Activated CD8-positive, alpha-beta memory T cell treated with anti-CD3 and anti-CD28 coated beads for 36 hours (primary cell): ENCODE results near the gene GFRA3. TPM values are rescaled to one million over a fixed set of nuclear protein-coding genes. Genes with fewer than 3 reads are reported as not detected.
"Not testable (repeated sequence)": the region's sequence is repeated elsewhere in the genome, so short reads cannot be mapped to it uniquely, and the experiment has no call there.

Experiments used
- CTCF ChIA-PET: fragments of 350-600 bp; sonication (Branson Sonifier 250); formaldehyde crosslinking; loops from one replicate; lab custom pipeline; 2021; ENCODE audit warnings: antibody characterized with exemption; lab: Charles Lee
- POLR2A ChIA-PET: fragments of 350-600 bp; sonication (Branson Sonifier 250); formaldehyde crosslinking; loops from one replicate; lab custom pipeline; 2021; ENCODE audit warnings: antibody characterized with exemption; lab: Charles Lee
- total RNA-seq, 2 experiments: library from RNA; stranded (reverse); gene quantifications; one replicate each; pipeline ENCODE4 v1.2.3, GENCODE V29; 2021

The GFRA3 gene
- total RNA-seq, 2 experiments from 2014 or later = 0.10 TPM; not detected in 1

DNA sequence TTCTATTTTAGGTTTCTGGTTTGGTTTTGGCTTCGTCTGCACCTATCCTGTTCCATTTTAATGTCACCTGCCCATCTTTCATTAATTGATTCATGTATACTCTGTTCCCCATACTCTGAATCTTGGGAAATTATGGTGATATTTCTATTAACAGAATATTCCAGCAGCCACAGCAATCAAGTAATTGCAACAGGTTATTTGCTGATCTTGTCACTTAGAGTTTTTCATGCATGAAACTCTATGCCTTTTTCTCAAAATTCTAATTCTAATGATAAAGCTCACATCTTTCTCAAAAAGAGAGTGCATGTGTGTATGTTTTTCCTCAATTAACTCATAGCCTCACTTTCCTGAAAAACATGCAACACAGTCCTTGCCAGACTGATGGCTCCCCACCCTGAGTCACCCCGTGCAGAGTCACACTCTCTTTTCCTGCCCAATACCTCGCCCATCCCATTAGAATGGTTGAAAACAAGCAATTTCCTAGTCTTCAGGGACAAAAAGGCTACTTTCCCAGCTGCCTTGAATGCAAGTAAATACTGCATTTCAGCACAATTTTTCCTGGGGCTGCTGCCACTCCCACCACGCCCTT, 15.6 kb downstream of the GFRA3 start:
- ChIA-PET POLR2A (no interaction called here), CTCF (interaction anchor here (0.5 to 1.1 kb wide), 2 partner anchors 18 to 62 kb away, joined by 3 read pairs; no protein-coding TSS in a partner anchor)

DNA sequence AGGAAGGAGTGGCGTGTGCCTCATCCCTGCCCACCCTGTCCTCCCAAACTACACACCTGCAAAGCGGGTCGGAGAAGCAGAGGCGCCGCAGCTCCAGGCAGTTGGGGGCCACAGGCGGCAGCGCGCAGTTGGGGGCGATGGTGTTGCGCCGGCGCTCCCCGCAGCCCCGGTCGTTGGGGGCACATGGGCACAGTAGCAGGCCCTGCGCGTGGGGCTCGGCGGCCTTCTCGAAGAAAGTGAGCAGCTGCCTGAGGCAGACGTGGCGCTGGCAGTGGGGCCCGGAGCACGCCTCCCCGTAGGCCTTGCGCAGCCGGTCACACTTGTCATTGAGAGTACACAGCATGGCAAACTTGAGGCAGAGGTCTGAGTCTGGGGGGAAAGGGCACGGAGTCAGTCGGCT, 16.8 kb downstream of the GFRA3 start:
- CTCF ChIA-PET = no interaction called here

DNA sequence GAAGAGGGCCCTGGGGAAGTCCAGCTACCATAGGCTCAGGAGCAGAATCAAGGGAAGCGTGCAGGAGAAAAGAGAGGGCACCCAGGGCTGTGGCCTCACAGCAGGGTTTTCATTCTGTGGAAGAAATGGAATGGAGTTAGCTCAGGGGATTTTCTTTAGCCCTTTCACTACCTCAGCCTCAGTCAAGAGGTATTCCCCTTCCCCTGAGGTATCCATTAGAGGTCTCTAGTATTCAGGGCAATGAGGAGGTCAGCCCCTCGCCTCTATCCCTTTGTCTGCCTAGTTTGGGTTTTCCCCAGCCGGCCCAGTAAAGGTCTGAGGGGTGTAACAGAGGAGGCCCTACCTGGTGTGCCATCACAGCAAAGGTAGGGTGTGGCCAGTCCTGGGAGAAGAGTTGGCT, 21.5 kb downstream of the GFRA3 start:
- CTCF ChIA-PET = no interaction called here

More for the DNA sequence above, 16.8 kb downstream of the GFRA3 start:
- POLR2A ChIA-PET = no interaction called here

DNA sequence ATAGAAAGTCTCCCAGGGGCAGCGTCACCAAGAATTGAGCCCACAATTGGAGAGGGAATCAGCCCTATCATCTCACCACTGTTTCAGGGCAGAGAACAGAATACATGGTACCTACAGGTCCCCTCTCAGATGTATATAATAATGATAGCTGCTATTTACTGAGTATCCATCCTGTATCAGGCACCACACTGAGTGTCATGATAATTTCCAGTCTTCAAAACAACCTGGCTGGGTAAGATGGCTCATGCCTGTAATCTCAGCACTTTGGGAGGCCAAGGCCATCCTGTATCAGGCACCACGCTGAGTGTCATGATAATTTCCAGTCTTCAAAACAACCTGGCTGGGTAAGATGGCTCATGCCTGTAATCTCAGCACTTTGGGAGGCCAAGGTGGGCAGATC, 26.6 kb downstream of the GFRA3 start:
- POLR2A ChIA-PET, CTCF ChIA-PET: not testable (repeated sequence)

More for the DNA sequence above, 21.5 kb downstream of the GFRA3 start:
- POLR2A ChIA-PET = no interaction called here

DNA sequence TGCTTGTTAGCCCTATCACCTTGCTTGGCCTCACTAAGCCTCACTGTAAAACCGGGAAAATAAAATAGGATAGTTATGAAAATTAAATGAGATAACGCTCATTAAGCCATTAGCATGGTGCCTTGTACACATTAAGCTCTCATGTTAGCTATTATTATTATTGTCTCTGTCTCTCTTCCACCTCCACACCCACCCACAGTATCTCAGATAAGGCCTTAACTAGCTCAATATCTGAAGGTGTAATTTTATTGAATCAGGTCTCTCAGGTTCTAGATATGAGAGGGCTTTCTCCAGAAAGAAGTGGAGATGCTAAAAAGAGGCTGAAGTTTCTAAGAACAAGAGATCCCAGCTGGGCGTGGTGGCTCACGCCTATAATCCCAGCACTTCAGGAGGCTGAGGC, 27.6 kb downstream of the GFRA3 start:
- ChIA-PET POLR2A (no interaction called here), CTCF (interaction anchor here (0.7 kb wide), 1 partner anchor 45 kb away, joined by 6 read pairs; no protein-coding TSS in a partner anchor)

DNA sequence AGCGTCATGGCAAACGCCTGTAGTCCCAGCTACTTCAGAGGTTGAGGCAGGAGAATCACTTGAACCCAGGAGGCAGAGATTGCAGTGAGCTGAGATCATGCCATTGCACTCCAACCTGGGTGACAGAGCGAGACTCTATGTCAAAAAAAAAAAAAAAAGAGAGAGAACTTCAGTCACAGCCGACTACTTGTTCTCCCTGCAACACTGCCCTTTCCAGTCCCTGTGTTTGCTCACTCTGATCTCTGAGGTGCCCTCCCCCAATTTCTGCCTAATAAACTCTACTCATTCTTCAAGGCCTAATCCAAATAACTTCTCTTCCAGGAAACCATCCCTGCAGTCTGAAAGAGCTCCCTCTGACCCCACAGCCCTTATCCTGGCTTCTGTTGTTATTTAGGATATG, 28.1 kb downstream of the GFRA3 start:
- ChIA-PET CTCF (no interaction called here), POLR2A (no interaction called here)

DNA sequence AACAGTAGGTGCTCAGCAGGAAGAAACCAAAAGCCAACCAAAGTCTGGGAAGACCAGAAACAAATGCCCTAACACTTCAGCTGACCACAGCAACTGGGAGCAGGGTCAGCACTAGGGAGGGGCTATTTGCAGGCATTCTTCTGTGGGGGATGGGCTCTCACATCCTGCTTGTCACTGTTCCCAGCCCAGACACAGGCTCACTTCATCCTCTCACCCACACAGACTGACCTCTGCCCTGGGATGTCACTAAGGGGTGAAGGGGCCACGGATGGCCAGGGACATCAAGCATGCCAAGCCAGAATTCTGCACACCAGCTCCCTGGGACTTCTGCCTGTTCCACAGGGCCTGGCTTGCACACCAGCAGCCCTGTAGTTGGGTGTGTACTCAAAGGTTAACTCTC, 28.7 kb downstream of the GFRA3 start:
- ChIA-PET CTCF (no interaction called here), POLR2A (no interaction called here)

DNA sequence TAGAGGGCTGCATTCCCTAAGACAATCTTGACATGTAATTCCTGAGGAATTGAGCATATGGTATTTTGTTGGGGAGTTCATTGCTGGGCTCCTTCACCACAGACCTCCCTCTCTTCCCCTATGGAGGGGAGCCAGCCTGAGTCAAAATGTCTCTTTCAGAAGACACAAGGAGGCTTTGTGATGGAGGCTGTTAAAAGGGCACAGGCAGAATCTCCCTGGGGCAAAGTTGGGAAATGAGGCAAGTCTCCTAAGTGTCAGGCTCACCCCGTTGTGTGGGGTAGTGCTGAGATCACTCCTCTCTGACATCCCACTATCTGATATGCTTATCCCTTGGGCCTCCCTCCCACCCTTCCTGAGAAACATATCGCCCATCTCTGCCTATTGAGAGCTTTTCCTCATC, 30.6 kb downstream of the GFRA3 start:
- POLR2A ChIA-PET = no interaction called here
- CTCF ChIA-PET = no interaction called here

DNA sequence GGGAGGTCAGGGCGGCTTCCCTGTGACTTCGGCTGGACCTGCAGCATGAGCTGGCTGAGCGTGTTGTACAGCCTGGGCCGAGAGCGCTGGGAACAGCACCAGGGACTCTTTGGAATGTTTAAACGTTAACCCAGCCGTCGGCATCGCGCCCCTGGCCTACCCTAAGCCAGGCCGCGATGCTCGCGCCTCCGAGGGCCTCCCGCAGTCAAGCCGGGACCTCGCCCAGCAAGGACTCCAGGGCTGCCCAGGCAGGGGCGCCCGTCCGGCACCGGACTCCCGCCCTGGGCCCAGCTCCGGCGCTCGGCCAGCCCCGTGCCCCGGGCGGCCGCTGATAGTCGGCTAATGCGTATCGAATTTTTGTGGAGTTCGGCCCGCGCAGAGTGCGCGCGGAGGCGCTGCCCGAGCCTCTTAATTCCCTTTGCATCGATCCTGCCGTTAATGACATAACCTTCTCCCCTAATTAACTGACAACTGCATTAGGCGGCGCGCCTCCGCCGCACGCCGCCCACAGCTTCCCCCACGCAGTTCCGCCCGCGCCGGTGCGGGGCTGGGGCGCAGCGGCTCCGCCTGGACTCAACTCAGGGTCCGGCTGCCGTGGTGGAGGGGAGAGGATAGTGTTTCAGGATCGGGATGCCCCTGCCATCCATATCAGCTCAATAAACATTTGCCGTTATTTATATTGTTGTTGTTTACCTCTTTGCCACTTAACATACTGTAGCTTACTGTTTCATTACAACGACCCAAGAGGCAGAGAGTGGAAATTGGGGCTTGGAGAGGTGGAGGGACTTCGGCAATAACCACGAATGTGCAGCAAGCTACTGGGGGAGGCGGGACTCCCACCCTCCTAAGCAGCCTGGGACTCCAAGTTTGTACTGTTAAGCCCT, 32.5 kb downstream of the GFRA3 start:
- ChIA-PET CTCF (interaction anchor here (1.2 kb wide), 1 partner anchor 18 kb away, joined by 3 read pairs; no protein-coding TSS in a partner anchor), POLR2A (no interaction called here)

DNA sequence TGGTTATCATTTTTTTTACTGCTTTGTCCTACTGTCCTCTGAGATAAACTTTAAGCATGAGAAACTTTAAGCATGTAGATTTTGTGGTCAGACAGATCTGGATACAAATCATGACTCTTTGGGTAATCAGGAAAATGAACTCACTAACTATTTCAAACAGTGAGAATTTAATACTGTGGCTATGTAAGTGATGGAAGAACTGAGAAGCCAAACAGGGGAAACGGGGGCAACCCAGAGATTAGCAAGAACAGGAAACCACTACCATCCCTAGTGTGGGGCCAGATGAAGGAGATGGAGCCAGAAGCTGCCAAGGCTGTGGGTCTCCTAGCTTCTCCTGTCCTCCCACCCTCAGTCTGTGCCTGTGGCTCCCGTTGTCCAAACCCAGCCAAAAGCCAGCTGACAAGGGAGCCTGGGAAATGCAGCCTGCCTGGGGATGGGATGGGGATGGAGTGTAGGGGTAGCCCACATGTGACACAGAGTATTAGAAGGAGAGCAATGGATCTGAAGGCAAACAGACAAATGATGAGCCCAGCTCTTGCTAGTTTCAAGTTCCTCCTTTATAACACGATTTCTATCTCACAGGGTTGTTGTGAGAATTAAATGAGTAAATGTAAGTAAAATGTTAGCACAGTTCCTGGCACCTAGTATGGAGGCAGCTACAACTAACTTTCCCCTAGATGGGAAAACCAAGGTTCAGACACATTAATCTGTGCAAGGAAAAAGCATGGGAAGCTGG, 33.6 kb downstream of the GFRA3 start:
- POLR2A ChIA-PET = no interaction called here
- CTCF ChIA-PET = interaction anchor here (1.2 kb wide), 1 partner anchor 19 kb away, joined by 3 read pairs; no protein-coding TSS in a partner anchor

DNA sequence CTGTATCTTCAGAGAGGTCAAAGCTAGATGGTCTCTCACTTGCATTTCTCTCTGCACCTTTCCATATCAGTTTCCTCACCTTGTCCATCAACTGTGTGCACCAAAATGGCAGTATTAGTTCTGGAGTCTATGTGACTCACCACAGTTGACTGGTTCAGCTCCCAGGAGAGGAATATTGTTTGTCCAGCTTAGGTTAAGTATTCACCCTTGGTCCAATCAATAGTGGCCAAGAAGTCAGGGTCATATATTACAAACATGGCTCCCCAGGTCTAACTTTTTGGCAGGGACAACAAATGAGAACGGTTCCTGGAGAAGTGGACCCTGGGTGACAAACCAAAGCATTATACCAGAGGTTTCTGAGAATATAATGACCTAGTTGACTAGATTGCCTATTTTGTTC, 36.4 kb downstream of the GFRA3 start:
- POLR2A ChIA-PET = no interaction called here
- CTCF ChIA-PET = no interaction called here

DNA sequence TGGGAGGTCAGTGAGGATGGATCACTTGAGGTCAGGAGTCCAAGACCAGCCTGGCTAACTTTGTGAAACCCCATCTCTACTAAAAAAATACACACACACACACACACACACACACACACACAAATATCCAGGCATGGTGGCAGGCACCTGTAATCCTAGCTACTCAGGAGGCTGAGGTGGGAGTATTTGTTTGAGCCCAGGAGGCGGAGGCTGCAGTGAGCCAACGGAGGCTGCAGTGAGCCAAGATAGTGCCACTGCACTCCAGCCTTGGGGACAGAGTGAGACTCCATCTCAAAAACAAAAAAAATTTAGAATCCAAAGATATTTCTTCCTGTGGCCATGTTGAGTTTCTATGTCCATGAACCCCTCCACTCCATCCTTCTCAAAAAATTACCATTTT, 39.8 kb downstream of the GFRA3 start:
- ChIA-PET CTCF (interaction anchor here (0.5 to 0.6 kb wide), 2 partner anchors 20 to 182 kb away, joined by 3 to 4 read pairs; no protein-coding TSS in a partner anchor), POLR2A (interaction anchor here (0.6 kb wide), 1 partner anchor 148 kb away, joined by 3 read pairs; no protein-coding TSS in a partner anchor)

DNA sequence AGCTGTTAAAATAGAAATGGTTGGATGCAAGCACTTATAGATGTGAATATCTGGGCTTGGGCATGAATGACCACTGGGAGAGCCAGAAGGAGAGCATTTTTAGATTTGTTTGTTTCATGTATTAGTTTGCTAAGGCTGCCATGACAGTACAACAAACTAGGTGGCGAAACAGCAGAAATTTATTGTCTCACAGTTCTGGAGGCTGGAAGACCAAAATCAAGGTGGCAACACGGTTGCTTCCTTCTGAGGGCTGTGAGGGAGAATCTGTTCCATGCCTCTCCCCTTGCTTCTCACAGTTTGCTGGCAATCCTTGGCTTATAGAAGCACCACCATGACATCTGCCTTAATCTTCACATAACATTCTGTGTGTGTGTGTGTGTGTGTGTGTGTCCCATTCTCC, 41.1 kb downstream of the GFRA3 start:
- POLR2A ChIA-PET = no interaction called here
- CTCF ChIA-PET = interaction anchor here (0.6 kb wide), 1 partner anchor 31 kb away, joined by 4 read pairs; no protein-coding TSS in a partner anchor

DNA sequence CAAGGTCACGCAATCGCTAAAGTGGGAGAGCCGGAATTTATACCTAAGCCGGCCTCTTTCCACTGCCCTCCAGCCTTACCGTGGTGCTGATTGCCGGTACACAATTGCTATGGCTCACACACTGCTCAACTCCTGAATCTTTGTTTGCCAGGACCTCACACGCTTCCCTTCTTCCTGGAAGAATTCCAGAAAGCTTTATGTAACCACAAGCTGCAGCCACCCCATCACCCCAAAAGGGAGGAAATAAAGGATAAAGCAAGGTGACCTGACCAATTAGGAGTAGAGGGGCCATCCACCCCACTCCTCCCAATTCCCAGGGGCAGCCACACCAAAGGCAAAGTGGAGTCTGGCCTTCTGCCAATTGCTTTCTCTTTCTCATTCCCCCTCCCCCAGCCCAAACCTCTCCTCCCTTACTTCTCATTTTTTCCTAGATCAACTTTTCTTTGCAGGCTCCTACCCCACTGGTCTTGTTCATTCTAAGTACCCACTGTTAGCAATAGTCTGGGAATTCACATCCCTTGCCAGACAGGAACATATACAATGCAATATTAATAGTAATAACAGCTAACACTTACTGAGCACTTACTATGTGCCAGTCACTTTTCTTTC, 43.3 kb downstream of the GFRA3 start:
- POLR2A ChIA-PET = no interaction called here
- CTCF ChIA-PET = interaction anchor here (0.6 kb wide), 1 partner anchor 53 kb away, joined by 3 read pairs; no protein-coding TSS in a partner anchor

DNA sequence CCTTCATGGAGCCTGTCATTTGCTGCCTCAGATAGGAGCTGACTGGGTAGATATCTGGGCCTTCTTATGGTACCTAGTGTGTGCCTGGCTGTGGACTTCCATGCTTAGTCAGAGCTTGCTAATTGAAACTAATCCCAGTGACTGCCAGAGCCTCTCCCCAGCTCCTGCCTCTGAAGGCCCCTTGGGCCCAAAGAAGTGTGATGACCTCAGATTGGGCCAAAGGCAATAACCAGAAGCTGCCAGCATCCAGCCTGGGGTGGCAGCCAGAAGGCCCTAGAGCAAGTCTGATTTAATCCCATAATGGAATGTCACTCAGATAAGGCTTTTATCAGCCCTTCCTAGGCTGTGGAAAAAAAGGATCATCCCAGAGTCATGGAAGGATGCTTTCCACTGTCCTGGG, 44.2 kb downstream of the GFRA3 start:
- ChIA-PET POLR2A (no interaction called here), CTCF (no interaction called here)

DNA sequence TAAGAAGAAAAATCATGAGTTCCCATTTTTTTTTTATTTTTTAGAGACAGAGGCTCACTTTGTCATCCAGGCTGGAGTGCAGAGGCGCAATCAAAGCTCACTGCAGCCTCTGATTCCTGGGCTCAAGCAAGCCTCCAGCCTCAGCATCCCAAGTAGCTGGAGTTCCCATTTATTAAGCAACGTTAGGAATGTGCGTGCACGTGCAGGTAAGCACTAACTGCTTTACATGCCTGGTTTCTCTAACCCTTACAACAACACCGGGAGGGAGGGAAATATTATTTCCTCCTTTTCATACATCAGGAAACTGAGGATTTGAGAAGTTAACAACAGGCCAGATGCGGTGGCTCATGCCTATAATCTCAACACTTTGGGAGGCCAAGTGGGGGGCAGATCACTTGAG, 45.0 kb downstream of the GFRA3 start:
- POLR2A ChIA-PET = no interaction called here
- CTCF ChIA-PET = interaction anchor here (0.9 kb wide), 1 partner anchor 10 kb away, joined by 3 read pairs; no protein-coding TSS in a partner anchor

DNA sequence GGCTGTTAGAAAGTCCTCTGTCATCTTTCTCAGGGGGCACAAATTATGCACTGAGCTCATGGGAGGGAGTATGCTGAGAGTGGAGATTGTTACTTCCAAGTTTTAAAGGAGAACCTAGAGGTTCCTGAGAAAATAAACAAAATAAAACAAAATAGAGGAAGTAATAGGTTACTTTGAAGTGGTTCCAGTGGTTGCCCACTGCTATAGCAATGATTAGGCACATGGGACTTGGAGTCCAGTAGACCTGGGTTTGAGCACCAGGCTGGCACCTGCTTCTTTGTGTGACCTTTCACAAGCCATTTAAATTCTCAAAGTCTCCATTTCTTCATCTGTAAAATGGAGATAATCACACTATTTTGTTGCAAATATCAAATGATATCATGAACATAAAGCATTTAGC, 47.5 kb downstream of the GFRA3 start:
- ChIA-PET POLR2A (no interaction called here), CTCF (no interaction called here)

DNA sequence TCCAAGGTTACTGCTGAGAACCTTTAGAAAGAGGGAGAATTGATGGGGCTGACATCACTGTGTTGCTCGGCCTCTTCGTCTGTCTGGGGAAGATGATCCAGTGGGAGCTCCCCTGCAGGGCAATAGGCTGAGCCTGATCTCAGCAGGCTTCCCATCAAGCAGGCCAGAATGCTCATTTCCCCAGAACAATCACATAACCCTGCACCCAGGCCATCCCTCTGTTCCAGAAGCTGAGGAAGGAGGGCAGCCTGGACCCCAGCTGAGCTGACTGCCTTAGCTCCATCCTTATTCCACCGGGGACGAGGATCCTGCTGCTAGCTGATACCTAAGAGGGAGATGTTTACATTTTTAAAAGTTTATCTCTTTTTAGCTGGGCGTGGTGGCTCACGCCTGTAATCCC, 49.7 kb downstream of the GFRA3 start:
- CTCF ChIA-PET = interaction anchor here (1.1 kb wide), 1 partner anchor 128 kb away, joined by 4 read pairs; the partner anchor contains the start of gene KDM3B
- POLR2A ChIA-PET = no interaction called here

DNA sequence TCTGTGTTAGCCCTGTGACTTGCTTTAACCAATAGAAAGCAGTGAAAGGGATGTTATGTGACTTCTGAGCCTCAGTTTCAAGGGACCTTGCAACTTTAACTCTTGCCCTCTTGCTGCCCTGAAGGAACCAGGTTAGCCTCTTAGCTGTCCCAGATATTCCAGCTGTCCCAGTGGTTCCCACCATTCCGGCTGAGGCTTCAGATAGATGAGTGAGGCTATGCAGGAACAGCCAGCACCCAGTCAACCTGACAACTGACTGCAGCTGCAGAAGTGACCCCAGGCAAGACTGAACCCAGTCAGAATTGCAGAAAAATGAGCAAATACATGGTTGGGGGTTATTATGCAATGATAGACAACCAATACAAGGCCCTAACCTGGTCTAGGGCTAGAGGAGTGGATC, 50.9 kb downstream of the GFRA3 start:
- ChIA-PET CTCF (no interaction called here), POLR2A (interaction anchor here (0.5 kb wide), 1 partner anchor 16 kb away, joined by 3 read pairs; no protein-coding TSS in a partner anchor)
